ENCODE measurements around the gene CUZD1. TPM values are rescaled to one million over a fixed set of nuclear protein-coding genes. Genes with fewer than 3 reads are reported as not detected.
"Not testable (repeated sequence)": the region's sequence is repeated elsewhere in the genome, so short reads cannot be mapped to it uniquely, and the experiment has no call there.

The CUZD1 gene
- total RNA-seq, 2 experiments from 2014 or later = 1.8 to 2.1 TPM

DNA sequence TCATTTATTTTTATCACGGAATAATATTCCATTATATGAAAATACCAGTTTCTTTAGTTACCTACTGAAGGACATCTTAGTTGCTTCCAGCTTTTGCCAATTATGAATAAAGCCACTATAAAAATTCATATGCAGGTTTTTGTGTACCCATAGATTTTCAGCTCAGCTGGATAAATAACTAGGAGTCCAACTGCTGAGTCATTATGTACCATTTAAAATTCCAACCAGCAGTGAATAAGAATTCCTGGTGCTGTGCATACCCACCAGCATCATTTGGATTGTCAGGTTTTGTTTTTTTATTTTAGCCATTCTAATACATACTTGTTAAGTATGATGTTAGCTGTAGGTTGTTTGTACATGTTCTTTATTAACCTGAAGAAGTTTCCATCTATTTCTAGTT is 19.2 kb upstream of the CUZD1 start:
- CTCF ChIA-PET = no interaction called here
- no peak for DNase-seq
- peaks cover 27% of the 10 kb centered on the region for H3K36me3 Mint-ChIP-seq (ENCODE audit: low read depth)
- POLR2A ChIA-PET = no interaction called here
- no peaks in the 10 kb centered on the region for H3K27me3 Mint-ChIP-seq
- H3K4me1 Mint-ChIP-seq = peaks cover 7% of the 10 kb centered on the region
- no peak overlapping the region for H3K4me3 Mint-ChIP-seq
- no peak overlapping the region for H3K27ac Mint-ChIP-seq
- H3K9me3 Mint-ChIP-seq = peaks cover 10% of the 10 kb centered on the region

GRCh38 chr10:122864194-122864592 is 18.5 kb upstream of the CUZD1 start:
- H3K4me3 Mint-ChIP-seq = no peak overlapping the region

DNA sequence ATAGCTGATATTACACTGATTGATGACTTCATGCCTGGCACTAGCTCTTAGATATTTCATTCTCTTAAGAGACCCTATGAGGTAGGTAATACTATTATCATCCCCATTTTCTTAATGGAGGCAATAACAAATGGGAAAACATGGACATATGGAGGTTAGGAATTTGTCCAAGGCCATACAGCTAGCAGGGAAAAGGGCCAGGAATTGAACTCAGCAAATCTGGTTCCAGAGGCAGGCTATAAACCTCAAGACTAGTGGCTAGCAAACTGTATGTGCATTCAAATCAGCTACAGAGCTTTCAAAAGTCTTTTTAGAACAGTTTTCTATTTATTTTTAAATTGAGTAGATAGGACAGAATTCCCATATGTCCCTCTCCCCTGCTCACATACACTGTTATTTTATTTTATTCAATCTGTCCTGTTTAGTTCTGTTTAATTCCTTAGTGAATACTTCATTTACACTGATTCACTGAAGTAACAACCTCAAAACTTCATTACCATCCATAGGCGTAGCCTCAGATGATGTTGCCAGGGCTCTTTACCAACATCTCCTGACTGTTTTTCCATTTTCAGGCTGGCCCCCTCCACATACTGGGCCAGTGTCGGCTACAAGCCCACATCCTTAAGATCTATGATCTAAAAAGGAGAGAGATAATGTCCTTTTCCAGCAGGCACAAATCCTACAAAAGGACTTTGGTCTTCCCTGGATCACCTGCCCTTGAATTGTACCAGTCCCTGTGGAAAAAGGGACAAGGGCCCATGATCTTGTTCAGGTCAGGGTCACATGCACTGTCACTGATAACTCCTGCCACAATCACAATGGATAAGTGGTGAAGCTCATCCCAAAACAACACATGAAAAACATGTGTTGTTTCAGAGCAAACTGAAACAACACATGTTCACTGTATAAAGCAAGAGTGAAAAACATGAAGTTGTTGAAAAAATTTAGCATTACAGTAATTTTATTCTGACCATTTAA is 17.8 kb upstream of the CUZD1 start:
- Mint-ChIP-seq H3K36me3 (ENCODE audit: low read depth) (peaks cover 30% of the 10 kb centered on the region), H3K4me3 (no peak overlapping the region), H3K9me3 (peaks cover 8% of the 10 kb centered on the region), H3K27me3 (no peaks in the 10 kb centered on the region), H3K27ac (no peak overlapping the region), H3K4me1 (peaks cover 7% of the 10 kb centered on the region)
- ChIA-PET CTCF (no interaction called here), POLR2A (interaction anchor here (0.6 kb wide), 1 partner anchor 27 kb away, joined by 4 read pairs; no protein-coding TSS in a partner anchor)
- DNase-seq = no peak

More at GRCh38 chr10:122864194-122864592, 18.5 kb upstream of the CUZD1 start:
- peaks cover 7% of the 10 kb centered on the region for H3K4me1 Mint-ChIP-seq
- H3K27ac Mint-ChIP-seq = no peak overlapping the region
- H3K36me3 Mint-ChIP-seq (ENCODE audit: low read depth) = peaks cover 28% of the 10 kb centered on the region
- POLR2A ChIA-PET = no interaction called here
- no peak for DNase-seq
- CTCF ChIA-PET = no interaction called here
- H3K9me3 Mint-ChIP-seq = peaks cover 9% of the 10 kb centered on the region
- no peaks in the 10 kb centered on the region for H3K27me3 Mint-ChIP-seq

- CTCF ChIA-PET = no interaction called here
- DNase-seq = no peak
Measured at GRCh38 chr10:122861711-122862161, 16.1 kb upstream of the CUZD1 start.

GRCh38 chr10:122859527-122859926 is 13.9 kb upstream of the CUZD1 start:
- CTCF ChIA-PET = no interaction called here
- no peak overlapping the region for H3K27ac Mint-ChIP-seq
- peaks cover 24% of the 10 kb centered on the region for H3K36me3 Mint-ChIP-seq (ENCODE audit: low read depth)
- POLR2A ChIA-PET = no interaction called here
- no peak overlapping the region for H3K4me3 Mint-ChIP-seq
- peaks cover 10% of the 10 kb centered on the region for H3K4me1 Mint-ChIP-seq
- no peaks in the 10 kb centered on the region for H3K27me3 Mint-ChIP-seq
- no peaks in the 10 kb centered on the region for H3K9me3 Mint-ChIP-seq
- no peak for DNase-seq

More at GRCh38 chr10:122861711-122862161, 16.1 kb upstream of the CUZD1 start:
- POLR2A ChIA-PET = no interaction called here
- H3K9me3 Mint-ChIP-seq = peaks cover 2% of the 10 kb centered on the region
- H3K4me1 Mint-ChIP-seq = peaks cover 3% of the 10 kb centered on the region
- H3K4me3 Mint-ChIP-seq = no peak overlapping the region
- H3K36me3 Mint-ChIP-seq (ENCODE audit: low read depth) = peaks cover 18% of the 10 kb centered on the region
- H3K27me3 Mint-ChIP-seq = no peaks in the 10 kb centered on the region
- no peak overlapping the region for H3K27ac Mint-ChIP-seq

DNA sequence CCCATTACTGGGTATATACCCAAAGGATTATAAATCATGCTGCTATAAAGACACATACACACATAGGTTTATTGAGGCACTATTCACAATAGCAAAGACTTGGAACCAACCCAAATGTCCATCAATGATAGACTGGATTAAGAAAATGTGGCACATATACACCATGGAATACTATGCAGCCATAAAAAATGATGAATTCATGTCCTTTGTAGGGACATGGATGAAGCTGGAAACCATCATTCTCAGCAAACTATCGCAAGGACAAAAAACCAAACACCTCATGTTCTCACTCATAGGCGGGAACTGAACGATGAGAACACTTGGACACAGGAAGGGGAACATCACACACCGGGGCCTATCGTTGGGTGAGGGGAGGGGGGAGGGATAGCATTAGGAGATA is 12.4 kb upstream of the CUZD1 start:
- peaks cover 24% of the 10 kb centered on the region for H3K4me1 Mint-ChIP-seq
- H3K27me3 Mint-ChIP-seq = not testable (repeated sequence)
- peaks cover 37% of the 10 kb centered on the region for H3K36me3 Mint-ChIP-seq (ENCODE audit: low read depth)

GRCh38 chr10:122856902-122857301 is 11.2 kb upstream of the CUZD1 start:
- peaks cover 30% of the 10 kb centered on the region for H3K4me1 Mint-ChIP-seq
- CTCF ChIA-PET = no interaction called here
- DNase-seq = no peak
- H3K27me3 Mint-ChIP-seq = no peaks in the 10 kb centered on the region
- peaks cover 39% of the 10 kb centered on the region for H3K36me3 Mint-ChIP-seq (ENCODE audit: low read depth)
- no peaks in the 10 kb centered on the region for H3K9me3 Mint-ChIP-seq
- H3K4me3 Mint-ChIP-seq = no peak overlapping the region
- POLR2A ChIA-PET = no interaction called here
- no peak overlapping the region for H3K27ac Mint-ChIP-seq

More for the DNA sequence above, 12.4 kb upstream of the CUZD1 start:
- H3K9me3 Mint-ChIP-seq, POLR2A ChIA-PET, CTCF ChIA-PET, DNase-seq, H3K27ac Mint-ChIP-seq, H3K4me3 Mint-ChIP-seq: not testable (repeated sequence)

DNA sequence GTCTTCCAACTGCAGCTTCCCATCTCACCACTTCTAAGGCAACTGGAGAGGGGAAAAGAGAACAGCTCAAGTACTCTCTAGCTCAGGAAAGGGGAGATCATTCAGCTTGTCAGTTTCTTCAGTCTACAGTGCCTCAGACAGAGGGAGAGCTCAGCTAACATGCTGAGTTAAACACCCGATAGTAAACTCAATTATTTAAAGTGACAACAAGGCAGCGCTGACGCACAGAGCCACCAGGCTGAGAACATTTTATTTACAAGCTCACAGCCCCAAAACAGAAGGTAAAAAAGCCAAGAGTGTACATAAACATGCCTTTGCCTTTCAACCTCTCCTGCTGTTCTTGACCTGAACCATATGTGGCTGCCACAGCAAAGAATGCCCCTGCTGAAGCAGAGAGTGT is 10.1 kb upstream of the CUZD1 start:
- POLR2A ChIA-PET = no interaction called here
- DNase-seq = no peak
- Mint-ChIP-seq H3K4me3 (no peak overlapping the region), H3K27me3 (no peaks in the 10 kb centered on the region), H3K36me3 (ENCODE audit: low read depth) (peaks cover 39% of the 10 kb centered on the region), H3K27ac (no peak overlapping the region), H3K9me3 (no peaks in the 10 kb centered on the region), H3K4me1 (peaks cover 29% of the 10 kb centered on the region)
- CTCF ChIA-PET = no interaction called here

DNA sequence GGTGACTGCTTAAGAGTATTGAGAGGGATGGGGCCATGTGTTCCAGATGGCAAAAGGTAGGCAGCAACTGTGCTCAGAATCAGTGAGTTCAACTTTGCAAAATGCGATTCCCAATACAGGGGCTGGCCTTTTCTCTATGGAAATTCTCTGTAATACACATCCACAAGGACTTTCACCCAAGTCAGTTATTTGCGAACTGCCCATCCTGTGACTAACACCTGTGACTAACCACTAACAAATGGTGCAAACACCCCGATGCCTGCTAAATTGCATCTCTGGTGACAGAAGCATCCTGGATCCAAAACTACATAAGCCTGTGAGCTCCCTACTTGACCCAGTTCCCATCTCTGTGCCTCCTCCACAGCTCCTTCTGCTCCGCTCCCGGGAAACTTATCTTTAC is 9.0 kb upstream of the CUZD1 start:
- H3K9me3 Mint-ChIP-seq = no peaks in the 10 kb centered on the region
- H3K36me3 Mint-ChIP-seq (ENCODE audit: low read depth) = peaks cover 45% of the 10 kb centered on the region
- ChIA-PET CTCF (no interaction called here), POLR2A (no interaction called here)
- H3K4me1 Mint-ChIP-seq = peaks cover 29% of the 10 kb centered on the region
- DNase-seq = no peak
- no peaks in the 10 kb centered on the region for H3K27me3 Mint-ChIP-seq
- H3K27ac Mint-ChIP-seq = no peak overlapping the region
- no peak overlapping the region for H3K4me3 Mint-ChIP-seq

DNA sequence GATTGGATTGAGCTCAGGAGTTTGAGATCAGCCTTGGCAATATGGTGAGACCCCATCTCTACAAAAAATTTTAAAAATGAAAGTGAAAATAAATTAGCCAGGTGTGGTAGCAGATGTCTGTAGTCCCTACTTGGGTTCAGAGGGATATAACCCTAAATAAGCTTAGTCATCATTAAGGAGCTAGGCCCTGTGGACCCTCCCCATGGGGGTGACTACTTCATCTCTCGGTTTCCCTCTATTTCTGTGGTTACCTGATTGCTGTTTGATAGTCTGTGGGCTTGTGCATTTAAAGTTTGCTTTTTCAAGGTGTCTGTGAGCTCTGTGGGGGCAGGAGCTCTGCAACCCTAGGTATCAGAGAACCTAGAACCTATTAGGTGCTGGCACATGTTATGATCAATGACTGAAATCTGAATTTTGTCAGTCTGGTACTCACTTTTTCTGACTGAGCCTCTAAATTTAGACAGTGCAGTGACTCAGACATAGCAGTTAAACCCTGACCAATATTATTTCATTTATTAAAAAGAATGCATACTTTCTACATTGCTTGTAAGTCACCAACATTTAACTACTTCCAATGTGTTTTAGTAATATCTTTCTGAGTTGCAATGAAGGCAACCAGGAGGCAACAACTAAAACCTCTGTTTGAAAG is 8.1 kb upstream of the CUZD1 start:
- Mint-ChIP-seq H3K27ac (no peak overlapping the region), H3K27me3 (no peaks in the 10 kb centered on the region), H3K4me3 (no peak overlapping the region), H3K36me3 (ENCODE audit: low read depth) (peaks cover 38% of the 10 kb centered on the region), H3K9me3 (no peaks in the 10 kb centered on the region), H3K4me1 (peaks cover 29% of the 10 kb centered on the region)
- ChIA-PET CTCF (no interaction called here), POLR2A (no interaction called here)
- DNase-seq = no peak

GRCh38 chr10:122852261-122852660 is 6.6 kb upstream of the CUZD1 start:
- DNase-seq = no peak
- H3K36me3 Mint-ChIP-seq (ENCODE audit: low read depth) = peaks cover 45% of the 10 kb centered on the region
- H3K4me3 Mint-ChIP-seq = no peak overlapping the region
- no peaks in the 10 kb centered on the region for H3K27me3 Mint-ChIP-seq
- H3K9me3 Mint-ChIP-seq = no peaks in the 10 kb centered on the region
- POLR2A ChIA-PET = interaction anchor here (1.0 kb wide), 1 partner anchor 26 kb away, joined by 5 read pairs; no protein-coding TSS in a partner anchor
- no peak overlapping the region for H3K27ac Mint-ChIP-seq
- H3K4me1 Mint-ChIP-seq = peaks cover 34% of the 10 kb centered on the region
- CTCF ChIA-PET = no interaction called here

DNA sequence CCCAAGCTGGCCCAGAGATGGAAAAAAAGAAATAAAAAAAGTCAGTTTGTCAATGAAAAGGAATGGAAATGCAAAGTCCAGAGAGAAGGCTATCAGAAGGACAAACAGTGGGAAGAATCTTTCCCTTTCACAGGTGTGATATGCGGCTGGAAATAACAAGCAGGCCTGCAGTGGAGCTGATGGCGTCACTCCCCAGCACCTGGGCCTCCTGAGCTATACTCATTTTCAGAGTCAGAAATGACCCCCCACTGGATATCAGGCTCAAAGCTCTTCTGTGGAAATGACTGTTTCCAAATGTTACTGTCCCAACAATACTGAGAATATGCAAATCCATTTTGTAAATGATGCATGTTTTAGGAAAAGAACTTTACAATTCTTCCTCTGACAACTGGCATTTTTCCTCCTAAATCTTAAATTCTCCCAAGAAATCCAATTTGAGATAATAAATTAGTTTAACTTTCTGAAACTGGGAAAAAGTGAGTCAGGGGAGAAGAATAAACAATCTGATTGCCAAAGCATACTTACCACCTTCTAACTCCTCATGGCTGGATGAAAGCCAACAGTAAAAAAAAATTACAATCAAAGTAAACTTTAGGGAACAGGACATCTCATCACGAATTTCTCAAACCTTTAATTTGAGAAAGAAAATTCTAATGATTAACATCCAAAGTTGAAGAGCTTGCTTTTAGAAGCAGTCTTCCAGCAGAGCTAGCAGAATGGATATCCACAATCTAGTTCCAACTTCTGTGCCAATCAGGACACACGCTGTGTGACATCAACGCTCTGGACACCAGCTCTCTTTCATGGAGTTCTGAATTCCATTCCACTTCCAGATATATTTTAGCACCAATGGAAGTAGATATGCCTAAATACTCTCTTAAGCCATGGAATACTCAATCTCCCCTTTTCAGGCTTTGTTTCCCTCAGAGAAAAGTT is 5.3 kb upstream of the CUZD1 start:
- no peaks in the 10 kb centered on the region for H3K27me3 Mint-ChIP-seq
- POLR2A ChIA-PET = no interaction called here

More for the DNA sequence above, 5.3 kb upstream of the CUZD1 start:
- no peak overlapping the region for H3K4me3 Mint-ChIP-seq
- CTCF ChIA-PET = no interaction called here
- no peak overlapping the region for H3K27ac Mint-ChIP-seq
- DNase-seq = no peak
- H3K9me3 Mint-ChIP-seq = no peaks in the 10 kb centered on the region
- peaks cover 34% of the 10 kb centered on the region for H3K4me1 Mint-ChIP-seq
- H3K36me3 Mint-ChIP-seq (ENCODE audit: low read depth) = peaks cover 56% of the 10 kb centered on the region
